Inflammatory macrophage (primary cell): Measurements from ENCODE around the gene MED13.
"Not testable (repeated sequence)": the region's sequence is repeated elsewhere in the genome, so short reads cannot be mapped to it uniquely, and the experiment has no call there.

Experiments
- DNase-seq, 2 donors: peaks; one replicate each; pipeline ENCODE4 v3.0.0-alpha.2; 2020 to 2022

MED13 gene

DNA sequence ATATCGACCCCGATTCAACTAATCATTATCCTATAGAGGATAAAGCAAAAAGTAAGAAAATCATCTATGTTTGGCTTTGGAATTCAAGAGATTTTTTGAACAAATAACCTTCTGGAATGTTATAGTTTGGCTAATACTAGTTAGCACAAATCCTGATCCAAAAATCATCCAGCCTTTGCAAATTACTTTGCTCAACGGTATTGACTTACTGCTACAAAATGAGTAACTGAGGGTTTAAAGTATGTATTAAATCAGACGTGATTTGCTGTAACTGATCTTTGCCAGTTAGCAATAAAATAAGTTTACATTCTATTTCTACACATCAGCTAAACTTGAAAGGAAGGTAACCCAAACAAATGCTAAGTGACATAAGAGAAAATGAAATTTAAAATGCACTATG lies 6.5 kb downstream of the MED13 start:
- no peak for DNase-seq

- no peak for DNase-seq
These were observed 7.4 kb downstream of the MED13 start for GRCh38 chr17:62057696-62058095.

DNA sequence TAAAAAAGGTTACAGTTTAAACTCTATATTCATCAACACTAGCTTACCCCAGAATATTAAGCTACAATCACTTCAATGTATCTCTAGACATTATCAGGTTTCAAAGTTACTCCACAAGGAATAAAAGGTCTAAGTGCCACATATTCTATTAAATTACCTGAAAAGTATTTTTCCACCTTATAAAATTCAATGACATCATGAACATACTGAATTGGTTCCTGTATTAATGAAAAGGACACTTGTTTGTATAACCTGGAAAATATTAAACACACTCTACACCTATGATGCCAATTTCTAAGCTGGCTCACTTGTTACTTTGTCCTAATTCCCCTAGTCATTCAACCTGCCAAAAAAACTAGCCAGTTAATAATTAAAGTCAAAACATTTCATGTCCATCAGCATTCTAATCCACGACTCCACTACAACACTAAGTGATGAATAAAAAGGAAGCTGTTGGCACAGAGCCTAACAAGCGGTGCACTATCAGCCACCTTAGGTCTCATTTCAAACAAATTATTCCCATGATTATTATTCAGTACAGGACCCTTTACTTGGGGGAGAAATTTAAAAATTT lies 12.2 kb downstream of the MED13 start:
- DNase-seq, result no peak

DNA sequence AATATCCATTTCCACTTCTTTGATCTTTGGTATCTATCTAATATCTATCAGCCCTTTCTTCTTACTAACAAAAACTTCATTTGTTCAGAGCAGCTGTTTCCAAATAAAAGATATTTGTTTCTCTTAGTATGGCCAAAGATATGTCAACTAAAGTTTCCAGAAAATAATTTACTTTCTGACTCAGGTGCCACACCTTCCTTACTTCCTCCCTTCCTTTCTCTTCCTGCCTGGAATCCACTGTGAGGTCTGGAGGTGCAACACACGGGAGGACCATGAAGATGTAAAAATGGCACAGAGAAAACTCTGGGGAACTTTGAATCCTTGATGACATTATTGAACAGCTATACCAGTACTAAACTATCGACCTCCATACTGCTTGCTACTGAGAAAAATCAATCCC lies 14.0 kb downstream of the MED13 start:
- no peak for DNase-seq

- DNase-seq, result no peak
These were observed 15.8 kb downstream of the MED13 start for GRCh38 chr17:62049299-62049698.

DNA sequence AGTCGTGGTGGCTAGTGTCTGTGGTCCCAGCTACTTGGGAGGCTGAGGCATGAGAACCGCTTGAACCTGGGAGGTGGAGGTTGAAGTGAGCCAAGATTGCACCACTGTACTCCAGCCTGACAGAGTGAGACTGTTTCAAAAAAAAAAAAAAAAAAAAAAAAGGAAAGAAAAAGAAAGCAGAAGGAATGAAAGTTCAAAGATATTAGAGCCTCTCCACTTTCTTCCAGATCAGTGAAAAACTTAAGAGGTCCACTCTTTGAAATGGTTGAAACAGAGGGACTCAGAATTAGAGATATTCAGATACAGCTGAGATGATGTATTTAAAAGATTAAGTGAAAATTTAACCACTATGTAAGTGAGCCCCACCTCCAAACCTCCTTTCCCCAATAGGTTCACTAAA lies 16.8 kb downstream of the MED13 start:
- no peak for DNase-seq

- DNase-seq, result no peak
These were observed 19.6 kb downstream of the MED13 start for GRCh38 chr17:62045517-62045916.

- no peak for DNase-seq
These were observed 20.0 kb downstream of the MED13 start for GRCh38 chr17:62045109-62045508.

- DNase-seq, result no peak
These were observed 21.5 kb downstream of the MED13 start for GRCh38 chr17:62043602-62044001.

GRCh38 chr17:62043140-62043539 lies 21.9 kb downstream of the MED13 start:
- DNase-seq, result no peak

DNA sequence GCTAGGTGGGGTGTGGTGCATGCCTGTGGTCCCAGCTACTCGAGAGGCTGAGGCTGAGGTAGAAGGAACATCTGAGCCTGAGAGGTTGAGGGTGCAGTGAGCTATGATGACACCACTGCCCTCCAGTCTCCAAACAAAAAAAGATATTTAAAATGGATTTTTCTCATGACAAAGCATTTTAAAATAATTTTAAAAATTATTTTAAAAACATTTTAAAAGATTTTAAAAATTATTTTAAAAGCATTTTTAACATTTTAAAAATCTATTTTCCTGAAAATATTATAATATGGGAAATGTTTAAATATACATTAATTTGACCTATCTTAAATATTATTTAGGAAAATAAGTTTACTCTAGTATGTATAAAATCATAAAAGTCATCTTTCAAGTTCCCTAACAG lies 26.8 kb downstream of the MED13 start:
- DNase-seq, result no peak

DNA sequence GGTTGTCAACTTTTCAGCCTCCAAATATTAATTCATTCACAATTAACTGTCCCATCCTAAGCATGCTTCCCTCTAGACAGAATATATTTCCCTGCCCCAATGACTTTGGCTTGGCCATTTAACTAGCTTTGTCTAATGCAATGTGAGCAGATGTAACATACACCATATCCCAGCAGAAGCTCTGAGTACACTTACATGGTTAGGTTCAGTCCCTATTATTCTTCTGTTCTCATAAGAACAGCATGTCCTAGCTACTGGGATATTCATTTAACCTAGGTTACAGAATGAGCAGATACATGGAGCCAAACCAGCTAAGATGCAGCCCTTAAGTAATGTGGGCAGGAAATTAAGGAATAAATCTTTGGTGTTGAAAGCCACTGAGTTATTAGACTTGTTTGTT lies 31.8 kb downstream of the MED13 start:
- DNase-seq, result no peak

DNA sequence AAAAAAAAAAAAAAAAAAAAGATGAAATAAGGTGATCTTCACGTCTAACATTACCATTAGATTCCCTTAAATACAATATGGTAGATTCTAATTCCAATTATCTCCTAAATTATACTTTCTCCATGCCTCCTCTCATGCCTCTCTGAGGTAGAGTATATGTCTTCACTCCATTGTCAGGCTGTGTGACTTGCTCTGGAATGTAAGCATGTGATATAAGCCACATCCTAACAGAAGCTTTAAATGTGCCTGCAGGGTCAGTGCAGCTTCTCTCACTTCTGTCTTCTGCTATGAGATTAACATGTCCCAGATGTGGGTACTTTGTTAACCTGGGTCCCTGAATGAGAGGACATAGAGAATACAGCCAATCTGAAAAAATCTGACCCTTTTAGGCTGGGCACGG lies 32.6 kb downstream of the MED13 start:
- DNase-seq, result no peak

DNA sequence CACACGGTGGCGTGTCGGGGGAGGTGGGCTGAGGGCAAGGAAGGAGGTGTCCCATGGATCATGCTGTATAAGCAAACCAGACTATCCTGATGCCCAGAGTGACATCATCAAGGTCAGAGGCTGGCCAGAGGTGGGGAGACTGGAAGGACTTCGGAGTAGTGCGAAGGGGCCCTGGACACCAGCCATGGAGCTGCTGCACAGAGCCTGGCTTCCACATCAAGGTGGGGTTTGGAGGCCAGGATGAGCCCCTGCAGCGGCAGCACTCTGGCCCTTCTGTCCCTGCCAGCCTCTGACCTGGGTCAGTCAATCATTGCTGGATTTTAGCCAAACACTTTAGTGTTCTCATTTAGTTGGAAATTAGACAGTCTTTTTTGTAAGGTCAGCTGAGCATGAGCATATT lies 34.8 kb downstream of the MED13 start:
- DNase-seq, result no peak

DNA sequence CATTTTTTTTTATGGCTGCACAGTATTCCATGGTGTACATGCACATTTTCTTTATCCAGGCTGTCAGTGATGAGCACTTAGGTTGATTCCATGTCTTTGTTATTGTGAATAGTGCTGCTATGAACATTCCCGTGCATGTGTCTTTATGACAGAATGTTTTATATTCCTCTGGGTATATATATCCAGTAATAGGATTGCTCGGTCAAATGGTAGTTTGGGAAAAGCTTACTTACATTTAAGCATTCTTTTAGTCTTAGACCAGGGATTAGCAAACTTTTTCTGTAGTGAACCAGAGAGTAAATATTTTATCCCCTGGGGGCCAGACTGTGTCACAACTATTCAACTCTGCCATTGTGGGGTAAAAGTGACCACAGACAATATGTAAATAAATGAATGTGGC lies 40.2 kb downstream of the MED13 start:
- DNase-seq, result no peak

GRCh38 chr17:62017912-62018311 lies 47.2 kb downstream of the MED13 start:
- DNase-seq, result no peak

DNA sequence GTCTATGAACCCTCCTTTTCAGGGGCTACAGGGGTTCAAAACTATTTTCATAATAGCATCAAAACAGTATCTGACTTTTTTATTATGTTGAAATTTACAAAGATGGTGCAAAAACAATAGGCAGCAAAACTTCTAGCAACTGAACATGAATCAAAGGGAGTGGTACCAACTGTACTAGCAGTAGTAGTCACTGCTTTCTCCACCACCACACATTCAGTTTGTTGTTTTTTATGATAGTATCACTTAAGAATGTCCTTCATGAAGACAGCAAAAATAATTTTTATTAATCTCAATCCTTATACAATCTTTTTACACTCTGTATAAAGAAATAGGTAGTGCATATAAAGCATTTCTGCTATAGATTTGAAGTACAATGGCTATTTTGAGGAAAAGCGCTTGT lies 47.6 kb downstream of the MED13 start:
- no peak for DNase-seq

DNA sequence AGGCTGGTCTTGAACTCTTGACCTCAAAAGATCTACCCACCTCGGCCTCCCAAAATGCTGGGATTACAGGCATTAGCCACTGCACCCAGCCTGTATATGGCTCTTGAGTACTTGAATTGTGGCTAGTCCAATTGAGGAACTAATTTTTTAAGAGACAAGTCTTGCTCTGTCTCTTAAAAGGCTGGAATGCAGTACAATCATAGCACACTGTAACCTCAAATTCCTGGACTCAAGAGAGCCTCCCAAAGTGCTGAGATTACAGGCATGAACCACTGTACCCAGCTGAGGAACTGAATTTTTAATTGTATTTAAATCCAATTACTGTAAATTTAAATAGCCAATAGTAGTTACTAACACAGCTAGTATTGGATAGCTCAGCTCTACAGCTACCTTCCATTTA lies 50.6 kb downstream of the MED13 start:
- no peak for DNase-seq

DNA sequence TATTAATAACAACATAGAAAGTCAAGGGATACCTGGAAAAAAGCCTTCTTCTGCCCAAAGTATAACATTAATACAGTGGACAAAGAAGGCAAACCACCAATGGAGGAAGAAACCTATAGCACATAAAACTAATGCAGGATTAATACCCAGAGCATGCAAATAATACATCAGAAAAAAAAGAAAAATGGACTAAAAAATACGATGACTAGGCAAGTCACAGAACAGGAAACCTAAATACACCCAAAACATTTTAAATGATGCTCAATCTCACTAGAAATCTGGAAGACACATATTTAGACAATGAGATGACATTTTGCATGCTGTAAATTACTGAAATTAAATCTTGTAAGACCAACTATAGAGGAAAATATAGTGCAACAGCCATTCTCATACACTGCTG lies 55.9 kb downstream of the MED13 start:
- DNase-seq, result no peak

DNA sequence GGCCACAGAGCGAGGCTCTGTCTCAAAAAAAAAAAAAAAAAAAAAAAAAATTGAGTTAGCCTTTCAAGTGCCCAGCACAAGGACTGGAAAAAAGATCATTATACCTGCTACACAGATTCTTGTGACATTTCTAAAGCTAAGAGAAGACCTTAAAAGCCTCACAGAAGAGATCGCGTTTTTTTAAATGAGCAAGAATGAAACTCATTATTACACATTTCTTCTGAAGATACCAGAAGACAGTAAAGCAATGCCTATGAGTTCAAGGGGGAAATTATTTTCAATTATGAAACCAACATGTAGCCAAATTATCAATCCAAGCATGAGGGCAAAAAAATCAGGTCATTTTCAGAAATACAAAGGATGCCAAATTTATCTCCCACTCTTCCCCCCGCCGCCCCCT lies 56.8 kb downstream of the MED13 start:
- DNase-seq, result no peak

DNA sequence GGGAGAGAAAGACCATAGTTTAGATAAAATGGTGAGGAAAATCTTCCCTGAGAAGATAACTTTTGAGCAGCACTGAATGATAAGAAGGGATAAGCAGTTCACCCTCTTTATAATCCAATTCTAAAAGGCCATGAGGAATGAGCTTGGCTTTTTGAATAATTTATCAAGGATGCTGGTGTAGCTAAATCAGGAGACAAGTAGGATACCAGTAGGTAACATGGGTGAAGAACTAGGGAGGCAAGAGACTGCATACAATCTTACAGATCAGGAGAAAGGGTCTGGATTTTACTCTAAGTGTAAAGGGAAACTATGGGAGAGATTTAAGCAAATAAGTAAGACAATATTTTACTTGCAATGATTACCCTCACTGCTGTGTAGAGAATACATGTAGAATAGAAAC lies 60.7 kb downstream of the MED13 start:
- DNase-seq, result no peak

GRCh38 chr17:62003141-62003540 lies 61.9 kb downstream of the MED13 start:
- not testable (repeated sequence) for DNase-seq

DNA sequence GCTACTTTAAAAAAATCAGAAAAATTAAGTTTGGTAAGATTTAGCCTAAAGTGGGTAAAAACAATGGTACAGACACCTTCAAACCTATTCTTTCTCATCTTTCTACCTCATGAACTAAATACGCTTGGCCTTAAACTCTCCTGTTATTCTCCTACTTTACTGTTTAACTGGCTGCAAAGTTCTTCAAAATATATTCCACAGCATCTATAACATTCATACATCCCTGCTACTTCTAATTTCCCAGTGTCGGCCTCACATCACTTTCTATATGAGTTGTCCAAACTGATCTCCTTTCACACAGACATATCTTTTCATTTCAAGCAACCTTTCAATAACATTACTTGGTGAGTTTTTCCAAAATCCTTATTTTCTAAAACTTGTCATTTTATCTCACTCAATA lies 64.0 kb downstream of the MED13 start:
- DNase-seq, result no peak

DNA sequence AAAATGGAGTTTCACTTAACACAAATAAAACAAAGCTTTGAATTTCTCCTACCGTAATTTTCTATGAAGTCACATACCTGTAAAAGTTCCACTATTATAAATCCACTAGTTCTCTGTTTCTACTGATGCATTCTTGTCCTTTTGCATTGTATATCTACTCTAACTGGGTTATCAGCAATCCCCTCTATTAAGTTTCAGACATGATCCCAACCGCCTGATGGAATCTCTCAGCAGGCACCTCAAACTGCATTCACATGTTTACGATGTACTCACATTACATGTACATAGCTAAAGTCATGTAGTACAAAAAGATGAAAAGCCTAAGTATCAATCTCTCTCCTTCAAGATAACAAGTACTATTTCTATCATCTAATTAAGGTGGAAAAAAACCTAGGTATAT lies 64.9 kb downstream of the MED13 start:
- no peak for DNase-seq

- DNase-seq, result not testable (repeated sequence)
These were observed 66.5 kb downstream of the MED13 start for GRCh38 chr17:61998534-61998933.

DNA sequence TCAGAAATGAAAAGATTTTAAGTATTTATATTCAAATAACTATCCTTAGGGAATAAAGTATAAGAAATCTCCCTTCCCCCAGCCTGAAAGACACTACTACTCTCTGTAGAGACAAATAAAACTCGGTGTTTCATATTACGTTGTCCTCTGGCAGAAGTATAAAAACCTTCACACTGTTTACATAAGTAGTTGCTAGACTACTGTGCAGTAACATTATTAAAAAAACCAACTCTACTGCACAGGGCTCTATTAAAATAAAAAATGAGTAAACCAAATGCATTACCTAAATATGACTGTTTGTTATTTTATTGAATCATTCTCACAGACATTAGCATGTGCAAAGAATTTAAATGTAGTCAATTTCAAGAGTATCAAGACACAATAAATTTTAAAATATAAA lies 67.4 kb downstream of the MED13 start:
- DNase-seq, result no peak
